NCI-H146 (cell line): ENCODE data around the gene HOMER3.

Source experiments
- DNase-seq: peaks from one replicate; lab custom pipeline; 2025; lab: John Stamatoyannopoulos, UW

Gene HOMER3

GRCh38 chr19:18900700-18901481 is 40.1 kb downstream of the HOMER3 start:
- no peak for DNase-seq

GRCh38 chr19:18899624-18900560 is 41.1 kb downstream of the HOMER3 start:
- no peak for DNase-seq

GRCh38 chr19:18898607-18899408 is 42.2 kb downstream of the HOMER3 start:
- no peak for DNase-seq

GRCh38 chr19:18898081-18898606 is 42.9 kb downstream of the HOMER3 start:
- DNase-seq = no peak

GRCh38 chr19:18897094-18898029 is 43.7 kb downstream of the HOMER3 start:
- no peak for DNase-seq

GRCh38 chr19:18896421-18896841 is 44.6 kb downstream of the HOMER3 start:
- peak; percentile 13 for DNase-seq

GRCh38 chr19:18895824-18896341 is 45.1 kb downstream of the HOMER3 start, which contains the start of gene CERS1:
Gene CERS1, minus strand, starts transcription at chr19:18896158. Its CDS starts 86 bp downstream, at chr19:18896072.
- DNase-seq = peak; percentile 66

- DNase-seq = peak; percentile 85
These were observed 45.8 kb downstream of the HOMER3 start for GRCh38 chr19:18895038-18895823.

- peak; percentile 90 for DNase-seq
These were observed 46.6 kb downstream of the HOMER3 start for GRCh38 chr19:18894254-18895037.

GRCh38 chr19:18893587-18894253 is 47.3 kb downstream of the HOMER3 start:
- DNase-seq = no peak

GRCh38 chr19:18889949-18890745 is 50.9 kb downstream of the HOMER3 start:
- DNase-seq = no peak

- no peak for DNase-seq
These were observed 54.0 kb downstream of the HOMER3 start for GRCh38 chr19:18886972-18887371.

GRCh38 chr19:18883526-18884304 is 57.3 kb downstream of the HOMER3 start:
- DNase-seq = no peak

- DNase-seq = no peak
These were observed 59.5 kb downstream of the HOMER3 start for GRCh38 chr19:18881491-18881890.

- DNase-seq = peak; percentile 52
These were observed 61.2 kb downstream of the HOMER3 start for GRCh38 chr19:18879579-18880373.
